Neural progenitor cell (in vitro differentiated cells): ENCODE results near the gene CCDC180. TPM values are rescaled to one million over a fixed set of nuclear protein-coding genes. Genes with fewer than 3 reads are reported as not detected.

ENCODE experiments used
- DNase-seq: peaks from one replicate; pipeline ENCODE4 v3.0.0-alpha.2; 2016; ENCODE audit warnings: low spot score
- H2AFZ ChIP-seq: fragments of 200-600 bp; sonication (generic); replicated peaks from 2 replicates; pipeline ENCODE4 v1.6.1; 2016; ENCODE audit warnings: antibody characterized with exemption
- H3F3A ChIP-seq: fragments of 200-600 bp; sonication (generic); 2 replicates; pipeline ENCODE4 v1.6.1; 2016; ENCODE audit warnings: antibody characterized with exemption, low read depth
- H3K27ac ChIP-seq: fragments of 200-600 bp; sonication (generic); 2 replicates; pipeline ENCODE4 v1.5.1; 2016; ENCODE audit warnings: mild to moderate bottlenecking
- H3K27me3 ChIP-seq: fragments of 200-600 bp; sonication (generic); 2 replicates; pipeline ENCODE4 v1.6.1; 2016; ENCODE audit warnings: mild to moderate bottlenecking, moderate library complexity
- H3K36me3 ChIP-seq: fragments of 200-600 bp; sonication (generic); 2 replicates; pipeline ENCODE4 v1.5.1; 2016
- H3K4me1 ChIP-seq: fragments of 200-600 bp; sonication (generic); 2 replicates; pipeline ENCODE4 v1.6.1; 2016; ENCODE audit warnings: mixed run types
- H3K4me2 ChIP-seq: fragments of 200-600 bp; sonication (generic); 2 replicates; pipeline ENCODE4 v1.6.1; 2016
- H3K4me3 ChIP-seq: fragments of 200-600 bp; sonication (generic); 2 replicates; pipeline ENCODE4 v1.5.1; 2016
- H3K79me2 ChIP-seq: fragments of 200-600 bp; sonication (generic); 2 replicates; pipeline ENCODE4 v1.6.1; 2016; ENCODE audit warnings: low read depth
- H3K9ac ChIP-seq: fragments of 200-600 bp; sonication (generic); 2 replicates; pipeline ENCODE4 v1.6.1; 2016
- H3K9me3 ChIP-seq: fragments of 200-600 bp; sonication (generic); 2 replicates; pipeline ENCODE4 v1.5.1; 2016; ENCODE audit warnings: low read depth
- H4K20me1 ChIP-seq: fragments of 200-600 bp; sonication (generic); 2 replicates; pipeline ENCODE4 v1.6.1; 2016; ENCODE audit warnings: low read depth
- H3K27ac Mint-ChIP-seq: 3 replicates; pipeline ENCODE4 v1.8.0; 2021; ENCODE audit warnings: mixed read lengths
- H3K27me3 Mint-ChIP-seq: 2 replicates; pipeline ENCODE4 v1.8.0; 2022; ENCODE audit warnings: low read depth, mild to moderate bottlenecking, inconsistent platforms, moderate library complexity, mixed read lengths; ENCODE audit not compliant: insufficient read depth
- H3K36me3 Mint-ChIP-seq: 3 replicates; pipeline ENCODE4 v1.8.0; 2021; ENCODE audit warnings: mixed read lengths
- H3K4me1 Mint-ChIP-seq: 3 replicates; pipeline ENCODE4 v1.8.0; 2021; ENCODE audit warnings: mixed read lengths
- H3K4me3 Mint-ChIP-seq: 3 replicates; pipeline ENCODE4 v1.8.0; 2021; ENCODE audit warnings: mild to moderate bottlenecking, moderate library complexity, mixed read lengths
- H3K9me3 Mint-ChIP-seq: 3 replicates; pipeline ENCODE4 v1.8.0; 2020; ENCODE audit warnings: mixed read lengths
- EZH2 ChIP-seq: fragments of 200-600 bp; sonication (generic); IDR thresholded peaks from 2 replicates; pipeline ENCODE4 v1.6.1; 2017; ENCODE audit warnings: antibody characterized with exemption, mild to moderate bottlenecking, moderate library complexity
- EZH2phosphoT487 ChIP-seq: fragments of 200-600 bp; sonication (generic); IDR thresholded peaks from 2 replicates; pipeline ENCODE4 v1.6.1; 2017; ENCODE audit warnings: antibody characterized with exemption
- total RNA-seq: library from RNA; depleted of rRNA; stranded (reverse); fragments of >200 nt; gene quantifications from 2 replicates; pipeline ENCODE4 v1.2.3, GENCODE V29; 2015; ENCODE audit warnings: low replicate concordance
- TF ChIP-seq, protein P1 (sequence below): fragments of 200-600 bp; sonication (generic); IDR thresholded peaks from 2 replicates; pipeline ENCODE4 v1.5.1; 2017; ENCODE audit warnings: antibody characterized with exemption, mild to moderate bottlenecking

The CCDC180 gene
- total RNA-seq, 1 donor from 2014 or later, result 2.9 TPM

- no peak overlapping the region for H2AFZ ChIP-seq
- no peaks in the 10 kb centered on the region for H3F3A ChIP-seq
- no peaks in the 10 kb centered on the region for H3K9me3 Mint-ChIP-seq
- H4K20me1 ChIP-seq, result no peaks in the 10 kb centered on the region
- no peak overlapping the region for H3K27ac Mint-ChIP-seq
- no peaks in the 10 kb centered on the region for H3K27me3 ChIP-seq
- no peak for DNase-seq
- H3K79me2 ChIP-seq, result no peaks in the 10 kb centered on the region
- no peak overlapping the region for H3K4me2 ChIP-seq
- peaks cover 7% of the 10 kb centered on the region for H3K36me3 Mint-ChIP-seq
- no peak overlapping the region for H3K4me3 ChIP-seq
- TF ChIP-seq, protein P1, sequence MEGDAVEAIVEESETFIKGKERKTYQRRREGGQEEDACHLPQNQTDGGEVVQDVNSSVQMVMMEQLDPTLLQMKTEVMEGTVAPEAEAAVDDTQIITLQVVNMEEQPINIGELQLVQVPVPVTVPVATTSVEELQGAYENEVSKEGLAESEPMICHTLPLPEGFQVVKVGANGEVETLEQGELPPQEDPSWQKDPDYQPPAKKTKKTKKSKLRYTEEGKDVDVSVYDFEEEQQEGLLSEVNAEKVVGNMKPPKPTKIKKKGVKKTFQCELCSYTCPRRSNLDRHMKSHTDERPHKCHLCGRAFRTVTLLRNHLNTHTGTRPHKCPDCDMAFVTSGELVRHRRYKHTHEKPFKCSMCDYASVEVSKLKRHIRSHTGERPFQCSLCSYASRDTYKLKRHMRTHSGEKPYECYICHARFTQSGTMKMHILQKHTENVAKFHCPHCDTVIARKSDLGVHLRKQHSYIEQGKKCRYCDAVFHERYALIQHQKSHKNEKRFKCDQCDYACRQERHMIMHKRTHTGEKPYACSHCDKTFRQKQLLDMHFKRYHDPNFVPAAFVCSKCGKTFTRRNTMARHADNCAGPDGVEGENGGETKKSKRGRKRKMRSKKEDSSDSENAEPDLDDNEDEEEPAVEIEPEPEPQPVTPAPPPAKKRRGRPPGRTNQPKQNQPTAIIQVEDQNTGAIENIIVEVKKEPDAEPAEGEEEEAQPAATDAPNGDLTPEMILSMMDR, result no peak
- TF ChIP-seq EZH2phosphoT487 (no peak), EZH2 (no peak)
- H3K27me3 Mint-ChIP-seq, result peaks cover 3% of the 10 kb centered on the region
- H3K4me1 Mint-ChIP-seq, result peaks cover 2% of the 10 kb centered on the region
- no peaks in the 10 kb centered on the region for H3K36me3 ChIP-seq
- H3K9me3 ChIP-seq, result no peaks in the 10 kb centered on the region
- H3K4me3 Mint-ChIP-seq, result no peak overlapping the region
- H3K9ac ChIP-seq, result no peak overlapping the region
- no peaks in the 10 kb centered on the region for H3K4me1 ChIP-seq
- no peak overlapping the region for H3K27ac ChIP-seq
Observed at GRCh38 chr9:97321691-97322090, 14.2 kb downstream of the CCDC180 start.

- no peaks in the 10 kb centered on the region for H3K27me3 ChIP-seq
- no peak overlapping the region for H3K27ac Mint-ChIP-seq
- no peak overlapping the region for H3K4me2 ChIP-seq
- no peaks in the 10 kb centered on the region for H4K20me1 ChIP-seq
- no peaks in the 10 kb centered on the region for H3K79me2 ChIP-seq
- TF ChIP-seq EZH2phosphoT487, result no peak
- no peak for TF ChIP-seq EZH2
- TF ChIP-seq, protein P1, result no peak
- no peak overlapping the region for H3K9ac ChIP-seq
- no peaks in the 10 kb centered on the region for H3K9me3 ChIP-seq
- no peak overlapping the region for H2AFZ ChIP-seq
- no peak for DNase-seq
- peaks cover 7% of the 10 kb centered on the region for H3K36me3 Mint-ChIP-seq
- H3K4me1 ChIP-seq, result no peaks in the 10 kb centered on the region
- H3K9me3 Mint-ChIP-seq, result no peaks in the 10 kb centered on the region
- peaks cover 3% of the 10 kb centered on the region for H3K27me3 Mint-ChIP-seq
- no peak overlapping the region for H3K27ac ChIP-seq
- H3K4me3 ChIP-seq, result no peak overlapping the region
- no peak overlapping the region for H3K4me3 Mint-ChIP-seq
- H3K4me1 Mint-ChIP-seq, result peaks cover 2% of the 10 kb centered on the region
- no peaks in the 10 kb centered on the region for H3F3A ChIP-seq
- no peaks in the 10 kb centered on the region for H3K36me3 ChIP-seq
Observed at GRCh38 chr9:97322105-97322504, 14.6 kb downstream of the CCDC180 start.

DNA sequence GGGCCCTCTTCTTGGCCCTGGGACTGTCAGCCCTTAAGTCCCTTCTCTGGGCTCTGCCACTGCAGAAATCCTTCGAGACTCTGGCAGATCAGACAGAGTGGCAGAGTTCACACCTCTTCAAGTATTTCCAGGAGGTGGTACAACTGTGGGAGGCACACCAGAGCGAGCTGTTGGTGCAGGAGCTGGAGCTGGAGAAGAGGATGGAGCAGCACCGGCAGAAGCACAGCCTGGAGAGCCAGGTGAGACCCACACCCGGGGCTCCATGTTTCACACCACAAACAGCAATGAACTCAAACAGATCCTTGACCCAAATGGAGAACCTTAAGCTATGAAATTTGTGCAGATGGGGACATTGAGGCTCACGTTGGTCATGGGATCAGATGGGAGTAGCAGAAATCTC, 17.5 kb downstream of the CCDC180 start:
- H3K36me3 ChIP-seq, result no peaks in the 10 kb centered on the region
- TF ChIP-seq, protein P1, result no peak
- TF ChIP-seq EZH2phosphoT487 (no peak), EZH2 (no peak)
- no peaks in the 10 kb centered on the region for H3K79me2 ChIP-seq
- Mint-ChIP-seq H3K27me3 (peaks cover 5% of the 10 kb centered on the region), H3K36me3 (peaks cover 10% of the 10 kb centered on the region), H3K27ac (no peak overlapping the region), H3K9me3 (no peaks in the 10 kb centered on the region), H3K4me3 (no peak overlapping the region), H3K4me1 (no peaks in the 10 kb centered on the region)
- H3K9ac ChIP-seq, result no peak overlapping the region
- H3K4me3 ChIP-seq, result no peak overlapping the region
- H3K4me2 ChIP-seq, result no peak overlapping the region
- no peaks in the 10 kb centered on the region for H3K27me3 ChIP-seq
- H2AFZ ChIP-seq, result no peak overlapping the region
- no peak overlapping the region for H3K27ac ChIP-seq
- no peaks in the 10 kb centered on the region for H3K9me3 ChIP-seq
- no peaks in the 10 kb centered on the region for H3F3A ChIP-seq
- H4K20me1 ChIP-seq, result no peaks in the 10 kb centered on the region
- H3K4me1 ChIP-seq, result no peaks in the 10 kb centered on the region
- DNase-seq, result no peak
